ENCODE data around the gene RAB42. TPM values are rescaled to one million over a fixed set of nuclear protein-coding genes. Genes with fewer than 3 reads are reported as not detected.
"Not testable (repeated sequence)": the region's sequence is repeated elsewhere in the genome, so short reads cannot be mapped to it uniquely, and the experiment has no call there.

Gene RAB42
- total and polyA plus RNA-seq, 10 donors: 1.9 to 18.9 (median 8.5) TPM

DNA sequence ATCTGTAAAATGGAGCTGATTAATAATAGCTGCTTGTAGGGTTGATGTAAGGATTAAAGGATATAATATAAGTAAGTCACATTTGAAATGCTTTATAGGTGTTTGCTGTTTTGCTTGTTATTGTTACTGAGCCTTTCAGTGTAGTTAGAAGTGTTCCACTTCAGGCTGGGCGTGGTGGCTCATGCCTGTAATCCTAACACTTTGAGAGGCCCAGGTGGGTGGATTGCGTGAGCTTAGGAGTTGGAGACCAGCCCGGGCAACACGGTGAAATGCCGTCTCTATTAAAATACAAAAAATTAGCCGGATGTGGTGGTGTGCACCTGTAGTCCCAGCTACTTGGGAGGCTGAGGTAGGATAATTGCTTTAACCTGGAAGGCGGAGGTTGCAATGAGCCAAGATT is 27.0 kb upstream of the RAB42 start:
- DNase-seq: no peak

GRCh38 chr1:28565726-28566125 is 26.3 kb upstream of the RAB42 start:
- H3K9me3 ChIP-seq: no peaks in the 10 kb centered on the region
- DNase-seq: no peak
- intact Hi-C loops (cut with DNase I; ENCODE audit: low total_unique reads): no loop called here
- H3K27me3 ChIP-seq (replicated peaks in 1 of 7): no peaks in the 10 kb centered on the region
- no peak for TF ChIP-seq POLR2A (IDR thresholded peaks at IDR 0.05)
- TF ChIP-seq, protein P1, sequence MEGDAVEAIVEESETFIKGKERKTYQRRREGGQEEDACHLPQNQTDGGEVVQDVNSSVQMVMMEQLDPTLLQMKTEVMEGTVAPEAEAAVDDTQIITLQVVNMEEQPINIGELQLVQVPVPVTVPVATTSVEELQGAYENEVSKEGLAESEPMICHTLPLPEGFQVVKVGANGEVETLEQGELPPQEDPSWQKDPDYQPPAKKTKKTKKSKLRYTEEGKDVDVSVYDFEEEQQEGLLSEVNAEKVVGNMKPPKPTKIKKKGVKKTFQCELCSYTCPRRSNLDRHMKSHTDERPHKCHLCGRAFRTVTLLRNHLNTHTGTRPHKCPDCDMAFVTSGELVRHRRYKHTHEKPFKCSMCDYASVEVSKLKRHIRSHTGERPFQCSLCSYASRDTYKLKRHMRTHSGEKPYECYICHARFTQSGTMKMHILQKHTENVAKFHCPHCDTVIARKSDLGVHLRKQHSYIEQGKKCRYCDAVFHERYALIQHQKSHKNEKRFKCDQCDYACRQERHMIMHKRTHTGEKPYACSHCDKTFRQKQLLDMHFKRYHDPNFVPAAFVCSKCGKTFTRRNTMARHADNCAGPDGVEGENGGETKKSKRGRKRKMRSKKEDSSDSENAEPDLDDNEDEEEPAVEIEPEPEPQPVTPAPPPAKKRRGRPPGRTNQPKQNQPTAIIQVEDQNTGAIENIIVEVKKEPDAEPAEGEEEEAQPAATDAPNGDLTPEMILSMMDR (IDR thresholded peaks at IDR 0.05 in 8 of 11, conservative IDR thresholded peaks at IDR 0.05 in 3 of 11): no peak
- H3K4me3 ChIP-seq: no peak overlapping the region
- no peaks in the 10 kb centered on the region for H3K4me1 ChIP-seq
- no peak overlapping the region for H3K27ac ChIP-seq
- peaks cover 10 to 100% (median 90%) of the 10 kb centered on the region in 6 donors for H3K36me3 ChIP-seq
- 93 to 99% (median 98%) methylated on average over 6 of the region's 6 CpGs for WGBS, 5 donors

More for the DNA sequence above, 27.0 kb upstream of the RAB42 start:
- no peaks in the 10 kb centered on the region for H3K4me1 ChIP-seq
- H3K36me3 ChIP-seq: peaks cover 10 to 100% (median 91%) of the 10 kb centered on the region in 6 donors
- TF ChIP-seq, protein P1 (IDR thresholded peaks at IDR 0.05 in 8 of 11, conservative IDR thresholded peaks at IDR 0.05 in 3 of 11): no peak
- TF ChIP-seq POLR2A (IDR thresholded peaks at IDR 0.05): no peak
- no peak for TF ChIP-seq POLR2AphosphoS5 (IDR thresholded peaks at IDR 0.05)
- 96 to 100% (median 98%) methylated on average over 7 of the region's 7 CpGs for WGBS, 5 donors
- no peaks in the 10 kb centered on the region for H3K27me3 ChIP-seq (replicated peaks in 1 of 7)
- H3K4me3 ChIP-seq: no peak overlapping the region
- no peaks in the 10 kb centered on the region for H3K9me3 ChIP-seq
- H3K27ac ChIP-seq: no peak overlapping the region
- intact Hi-C loops (cut with DNase I; ENCODE audit: low total_unique reads): no loop called here

DNA sequence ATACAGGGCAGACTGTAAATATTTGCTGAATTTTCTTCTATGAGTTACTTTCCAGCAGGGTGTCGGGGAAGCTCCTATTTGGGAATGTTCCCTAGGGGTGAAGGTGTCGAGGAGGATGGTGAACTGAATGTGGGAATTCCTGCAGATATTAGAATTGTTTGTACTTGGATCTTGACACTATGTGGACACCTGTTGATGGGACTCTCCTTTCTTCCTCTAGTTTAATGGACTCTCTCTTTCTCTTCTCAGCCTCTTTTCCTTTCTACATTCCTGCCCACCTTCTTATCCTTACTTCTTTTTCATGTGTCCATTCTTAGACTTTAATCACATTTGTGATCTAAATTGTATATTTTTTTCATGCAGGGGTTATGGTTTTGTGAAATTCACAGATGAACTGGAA is 25.1 kb upstream of the RAB42 start:
- no peak overlapping the region for H3K4me3 ChIP-seq
- H3K36me3 ChIP-seq: peaks cover 10 to 100% (median 87%) of the 10 kb centered on the region in 6 donors
- H3K27ac ChIP-seq: no peak overlapping the region
- TF ChIP-seq, protein P1 (IDR thresholded peaks at IDR 0.05 in 8 of 11, conservative IDR thresholded peaks at IDR 0.05 in 3 of 11): no peak
- no peak for TF ChIP-seq POLR2A (IDR thresholded peaks at IDR 0.05)
- no peak for TF ChIP-seq POLR2AphosphoS5 (IDR thresholded peaks at IDR 0.05)
- DNase-seq: no peak
- no peaks in the 10 kb centered on the region for H3K4me1 ChIP-seq
- intact Hi-C loops (cut with DNase I; ENCODE audit: low total_unique reads): no loop called here
- no peaks in the 10 kb centered on the region for H3K27me3 ChIP-seq (replicated peaks in 1 of 7)
- no peaks in the 10 kb centered on the region for H3K9me3 ChIP-seq
- 95 to 100% (median 96%) methylated on average over 2 of the region's 2 CpGs for whole genome bisulfite sequencing, 5 donors

DNA sequence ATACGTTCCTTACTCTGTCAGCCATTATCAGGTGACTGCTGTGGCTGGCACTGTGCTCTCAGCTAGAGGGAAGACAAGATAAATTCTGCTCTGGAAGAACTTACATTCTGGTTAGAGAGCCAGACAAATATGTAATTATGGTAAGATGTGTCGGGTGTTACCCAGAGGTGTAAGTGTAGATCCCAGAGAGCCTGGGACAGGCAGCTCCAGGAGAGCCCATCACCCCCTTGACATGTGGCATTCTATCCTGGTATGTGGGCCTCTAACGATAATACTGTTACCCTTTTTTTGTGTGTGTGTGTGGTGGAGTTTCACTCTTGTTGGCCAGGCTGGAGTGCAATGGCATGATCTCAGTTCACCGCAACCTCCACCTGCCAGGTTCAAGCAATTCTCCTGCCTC is 20.2 kb upstream of the RAB42 start:
- H3K4me3 ChIP-seq: no peak overlapping the region
- WGBS, 5 donors: 88 to 95% (median 93%) methylated on average over 4 of the region's 4 CpGs
- no peaks in the 10 kb centered on the region for H3K9me3 ChIP-seq
- DNase-seq: no peak
- no peak for TF ChIP-seq POLR2AphosphoS5 (IDR thresholded peaks at IDR 0.05)
- no peak for TF ChIP-seq POLR2A (IDR thresholded peaks at IDR 0.05)
- TF ChIP-seq, protein P1 (IDR thresholded peaks at IDR 0.05 in 8 of 11, conservative IDR thresholded peaks at IDR 0.05 in 3 of 11): no peak
- H3K27me3 ChIP-seq (replicated peaks in 1 of 7): no peaks in the 10 kb centered on the region
- intact Hi-C loops (cut with DNase I; ENCODE audit: low total_unique reads): no loop called here
- H3K4me1 ChIP-seq: peaks cover 0 to 1% (median 0%) of the 10 kb centered on the region in 6 donors
- peaks cover 5 to 100% (median 85%) of the 10 kb centered on the region in 6 donors for H3K36me3 ChIP-seq
- H3K27ac ChIP-seq: no peak overlapping the region

DNA sequence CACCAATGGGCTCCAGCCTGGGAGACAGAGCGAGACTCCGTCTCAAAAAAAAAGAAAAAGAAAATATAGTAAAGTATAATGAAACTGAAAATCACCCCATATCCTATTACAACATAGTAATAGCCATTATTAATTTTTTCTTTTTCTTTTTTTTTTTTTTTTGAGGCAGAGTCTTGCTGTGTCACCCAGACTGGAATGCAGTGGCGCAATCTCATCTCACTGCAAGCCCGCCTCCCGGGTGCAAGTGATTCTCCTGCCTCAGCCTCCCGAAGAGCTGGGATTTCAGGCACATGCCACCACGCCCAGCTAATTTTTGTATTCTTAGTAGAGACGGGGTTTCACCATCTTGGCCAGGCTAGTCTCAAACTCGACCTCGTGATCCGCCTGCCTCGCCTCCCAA is 19.2 kb upstream of the RAB42 start:
- H3K4me3 ChIP-seq; H3K27me3 ChIP-seq (replicated peaks in 1 of 7); H3K9me3 ChIP-seq; intact Hi-C loops (cut with DNase I; ENCODE audit: low total_unique reads); H3K27ac ChIP-seq; DNase-seq; H3K4me1 ChIP-seq: not testable (repeated sequence)
- peaks cover 5 to 100% (median 85%) of the 10 kb centered on the region in 6 donors for H3K36me3 ChIP-seq
- 82 to 91% (median 88%) methylated on average over 12 of the region's 12 CpGs for WGBS, 5 donors

Data from spleen (tissue), 11 donors.